Measurements from ENCODE around the gene HOMER2.

HOMER2 gene

GRCh38 chr15:82979726-82980125 is 27.2 kb upstream of the HOMER2 start:
- Mint-ChIP-seq H3K27me3 (ENCODE audit: low read depth, poor library complexity) (peaks cover 5% of the 10 kb centered on the region), H3K36me3 (ENCODE audit: low read depth) (peaks cover 11% of the 10 kb centered on the region), H3K4me1 (peaks cover 1% of the 10 kb centered on the region), H3K27ac (no peak overlapping the region), H3K4me3 (no peak overlapping the region), H3K9me3 (peaks cover 2% of the 10 kb centered on the region)
- no peak for DNase-seq
- TF ChIP-seq CTCF (IDR thresholded peaks at IDR 0.05) = no peak

- Mint-ChIP-seq H3K36me3 (ENCODE audit: low read depth) (peaks cover 4% of the 10 kb centered on the region), H3K27me3 (ENCODE audit: low read depth, poor library complexity) (no peaks in the 10 kb centered on the region), H3K27ac (no peak overlapping the region), H3K9me3 (no peaks in the 10 kb centered on the region), H3K4me1 (no peaks in the 10 kb centered on the region), H3K4me3 (no peak overlapping the region)
- TF ChIP-seq CTCF (IDR thresholded peaks at IDR 0.05) = no peak
- no peak for DNase-seq
Measured at GRCh38 chr15:82978438-82978837, 25.9 kb upstream of the HOMER2 start.

- peaks cover 4% of the 10 kb centered on the region for H3K36me3 Mint-ChIP-seq (ENCODE audit: low read depth)
- no peaks in the 10 kb centered on the region for H3K27me3 Mint-ChIP-seq (ENCODE audit: low read depth, poor library complexity)
- DNase-seq = no peak
- H3K27ac Mint-ChIP-seq = no peak overlapping the region
- H3K9me3 Mint-ChIP-seq = no peaks in the 10 kb centered on the region
- no peak for TF ChIP-seq CTCF (IDR thresholded peaks at IDR 0.05)
- H3K4me3 Mint-ChIP-seq = no peak overlapping the region
- peaks cover under 1% of the 10 kb centered on the region for H3K4me1 Mint-ChIP-seq
Measured at GRCh38 chr15:82977076-82977475, 24.6 kb upstream of the HOMER2 start.

- H3K9me3 Mint-ChIP-seq = no peaks in the 10 kb centered on the region
- no peak overlapping the region for H3K4me3 Mint-ChIP-seq
- no peak overlapping the region for H3K27ac Mint-ChIP-seq
- no peak for DNase-seq
- H3K36me3 Mint-ChIP-seq (ENCODE audit: low read depth) = peaks cover 4% of the 10 kb centered on the region
- TF ChIP-seq CTCF (IDR thresholded peaks at IDR 0.05) = no peak
- H3K27me3 Mint-ChIP-seq (ENCODE audit: low read depth, poor library complexity) = peaks cover 5% of the 10 kb centered on the region
- peaks cover 10% of the 10 kb centered on the region for H3K4me1 Mint-ChIP-seq
Measured at GRCh38 chr15:82972990-82973389, 20.5 kb upstream of the HOMER2 start.

- no peak for DNase-seq
- H3K27ac Mint-ChIP-seq = no peak overlapping the region
Measured at GRCh38 chr15:82971218-82971984, 18.9 kb upstream of the HOMER2 start.

More at GRCh38 chr15:82971218-82971984, 18.9 kb upstream of the HOMER2 start:
- Mint-ChIP-seq H3K9me3 (no peaks in the 10 kb centered on the region), H3K36me3 (ENCODE audit: low read depth) (peaks cover 4% of the 10 kb centered on the region), H3K27me3 (ENCODE audit: low read depth, poor library complexity) (peaks cover 5% of the 10 kb centered on the region), H3K4me3 (no peak overlapping the region), H3K4me1 (peaks cover 10% of the 10 kb centered on the region)
- no peak for TF ChIP-seq CTCF (IDR thresholded peaks at IDR 0.05)

Data from nephron progenitor cell (in vitro differentiated cells).